HepG2 (cell line): ENCODE measurements around the gene LRGUK. TPM values are rescaled to one million over a fixed set of nuclear protein-coding genes. Genes with fewer than 3 reads are reported as not detected.

Experiments
- ATAC-seq: fragments of 200-7000 bp; cut with Tn5 transposase; 3 replicates; pipeline ENCODE4 v1.9.1; 2020; ENCODE audit warnings: mild to moderate bottlenecking, moderate library complexity
- BruUV-seq: library from RNA; stranded (reverse); fragments of 400-500 nt; replicated peaks from 2 replicates; lab custom pipeline; 2021; lab: Mats Ljungman, UMichigan
- CTCF ChIA-PET: fragments of 300-600 bp; formaldehyde crosslinking; extraction: SDS; loops from one replicate; lab custom pipeline; 2021; ENCODE audit warnings: low total read pairs, inconsistent platforms, low intra/inter-chr PET ratio; lab: Yijun Ruan, JAX
- POLR2A ChIA-PET: fragments of 350-600 bp; sonication (Branson Sonifier 250); formaldehyde crosslinking; loops from one replicate; lab custom pipeline; 2020; ENCODE audit warnings: antibody characterized with exemption, inconsistent platforms; lab: Yijun Ruan, JAX
- DNase-seq: peaks from one replicate; pipeline ENCODE4 v3.0.0-alpha.2; 2015; ENCODE audit warnings: low spot score
- FAIRE-seq: peaks from 3 replicates; lab custom pipeline; 2011; peaks lifted over from hg19 to GRCh38; lab: Jason Lieb, UNC
- H2AFZ ChIP-seq: one replicate; pipeline ENCODE4 v1.6.1; 2011; ENCODE audit warnings: low read length, inconsistent platforms
- H3K27ac ChIP-seq: fragments of 300-600 bp; 3 replicates; pipeline ENCODE4 v1.8.0; 2011; ENCODE audit warnings: mixed run types, mild to moderate bottlenecking, mixed read lengths, low read length, inconsistent platforms; ENCODE audit not compliant: insufficient read depth; ENCODE audit errors: extremely low read length
- H3K27me3 ChIP-seq, 2 experiments: fragments of 200-600 bp in 1 of 2; 2 replicates in 1 of 2; 3 replicates in 1 of 2; pipeline versions ENCODE4 v1.6.0 to v1.8.0; 2011; ENCODE audit warnings: low read length in 2 of 2, mild to moderate bottlenecking in 2 of 2, moderate library complexity in 2 of 2, inconsistent platforms in 1 of 2; ENCODE audit not compliant: insufficient read depth in 2 of 2, control insufficient read depth in 1 of 2
- H3K36me3 ChIP-seq, 2 experiments: fragments of 200-600 bp in 1 of 2; replicated peaks in 1 of 2; 2 replicates in 1 of 2; 3 replicates in 1 of 2; pipeline versions ENCODE4 v1.5.1 to v1.8.0; 2011; ENCODE audit warnings: low read length in 2 of 2, inconsistent platforms in 1 of 2; ENCODE audit not compliant: insufficient read depth in 2 of 2, control insufficient read depth in 1 of 2
- H3K4me1 ChIP-seq: 2 replicates; pipeline ENCODE4 v1.5.1; 2012; ENCODE audit warnings: low read length, inconsistent platforms; ENCODE audit not compliant: insufficient read depth
- H3K4me2 ChIP-seq: 2 replicates; pipeline ENCODE4 v1.6.0; 2011; ENCODE audit warnings: low read depth, low read length, inconsistent platforms
- H3K4me3 ChIP-seq, 3 experiments: fragments of 200-600 bp in 1 of 3; sonication (generic), shearing (Covaris generic) in 1 of 3; replicated peaks in 1 of 3; 2 replicates each; pipeline ENCODE4 v1.5.1; 2011 to 2016; ENCODE audit warnings: low read length in 3 of 3, inconsistent platforms in 2 of 3, low read depth in 2 of 3, mild to moderate bottlenecking in 2 of 3, control low read depth in 1 of 3, mixed read lengths in 1 of 3; ENCODE audit not compliant: insufficient read depth in 1 of 3
- H3K79me2 ChIP-seq: one replicate; pipeline ENCODE4 v1.6.1; 2011; ENCODE audit warnings: low read length, inconsistent platforms; ENCODE audit not compliant: insufficient read depth
- H3K9ac ChIP-seq: 2 replicates; pipeline ENCODE4 v1.6.0; 2011; ENCODE audit warnings: mild to moderate bottlenecking, low read depth, low read length, inconsistent platforms; ENCODE audit not compliant: insufficient read depth
- H3K9me3 ChIP-seq: 2 replicates; pipeline ENCODE4 v1.5.1; 2012; ENCODE audit warnings: mild to moderate bottlenecking, low read length
- H4K20me1 ChIP-seq: 2 replicates; pipeline ENCODE4 v1.6.0; 2011; ENCODE audit warnings: inconsistent platforms, mild to moderate bottlenecking, low read length, moderate library complexity; ENCODE audit not compliant: insufficient read depth
- FOXA3 ChIP-seq: IDR thresholded peaks from 2 replicates; pipeline ENCODE4 v1.6.1; 2016; ENCODE audit warnings: missing genetic modification reagents, missing compliant biosample characterization
- FOXK1 ChIP-seq: sonication (generic); formaldehyde crosslinking; IDR thresholded peaks from 2 replicates; pipeline ENCODE4 v1.4.0; 2020; ENCODE audit warnings: low read depth, missing genetic modification reagents, borderline replicate concordance
- FOXO1 ChIP-seq: sonication (generic); formaldehyde crosslinking; IDR thresholded peaks from 2 replicates; pipeline ENCODE4 v1.4.0; 2020; ENCODE audit warnings: missing genetic modification reagents
- HIC2 ChIP-seq: sonication (generic); formaldehyde crosslinking; IDR thresholded peaks from 2 replicates; pipeline ENCODE4 v1.9.0; 2022; ENCODE audit warnings: low read depth, missing genetic modification reagents
- KLF13 ChIP-seq: sonication (generic); formaldehyde crosslinking; IDR thresholded peaks from 2 replicates; pipeline ENCODE4 v1.4.0; 2020; ENCODE audit warnings: mild to moderate bottlenecking, missing genetic modification reagents
- LBX2 ChIP-seq: sonication (generic); formaldehyde crosslinking; IDR thresholded peaks from 2 replicates; pipeline ENCODE4 v1.5.0; 2020; ENCODE audit warnings: missing genetic modification reagents, mild to moderate bottlenecking, borderline replicate concordance
- TEAD3 ChIP-seq: optimal IDR thresholded peaks from 2 replicates; pipeline ENCODE3; 2016; ENCODE audit warnings: borderline replicate concordance
- TFAP4 ChIP-seq: sonication (generic); IDR thresholded peaks from 2 replicates; pipeline ENCODE4 v1.6.1; 2016; ENCODE audit warnings: low read depth, borderline replicate concordance
- ZNF329 ChIP-seq: sonication (generic); formaldehyde crosslinking; IDR thresholded peaks from 2 replicates; pipeline ENCODE4 v1.9.0; 2021; ENCODE audit warnings: low read depth, mild to moderate bottlenecking, missing genetic modification reagents
- ZNF510 ChIP-seq: sonication (generic); formaldehyde crosslinking; IDR thresholded peaks from 2 replicates; pipeline ENCODE4 v1.4.0; 2020; ENCODE audit warnings: low read depth, mild to moderate bottlenecking, missing genetic modification reagents
- WGBS: methylation state at CpG from one replicate; pipeline ENCODE4 v1.1.6; 2017; ENCODE audit warnings: low lambda C conversion rate; 5-methylcytosine and 5-hydroxymethylcytosine counted together
- in situ Hi-C: cut with HindIII; loops from 2 replicates; pipeline ENCODE4 v1.10.0; 2017; ENCODE audit warnings: low pct_unique_long_range_greater_than_20kb; ENCODE audit not compliant: extremely low pct_ligation_motif_present
- intact Hi-C: fragments of 100-400 bp; cut with micrococcal nuclease; formaldehyde crosslinking; loops from one replicate; pipeline ENCODE4 v1.10.0; 2022; ENCODE audit not compliant: unreplicated experiment
- polyA plus RNA-seq, 8 experiments: library from polyadenylated mRNA; depleted of rRNA in 3 of 8; stranded (reverse) in 7 of 8; unstranded in 1 of 8; fragments of >200 nt; fragmentation: Illumina TruSeq in 4 of 8; extraction: Trizol in 4 of 8; gene quantifications; 2 replicates each; pipeline versions ENCODE4 v1.2.1 to v1.2.3, GENCODE V29; 2011 to 2016; ENCODE audit warnings: low read depth in 4 of 8, missing spikeins in 1 of 8, mixed read lengths in 1 of 8; ENCODE audit not compliant: insufficient read depth in 1 of 8
- total RNA-seq, 5 experiments: library from RNA; depleted of rRNA; stranded (reverse); fragments of >200 nt; fragmentation: Illumina TruSeq; extraction: Trizol; gene quantifications; 2 replicates each; pipeline ENCODE4 v1.2.3, GENCODE V29; 2016; ENCODE audit warnings: low read depth in 1 of 5
- TF ChIP-seq, protein P1 (sequence below): sonication (generic); formaldehyde crosslinking; IDR thresholded peaks from 2 replicates; pipeline ENCODE4 v1.5.0; 2020; ENCODE audit warnings: missing genetic modification reagents

The LRGUK gene
- total and polyA plus RNA-seq, 2 of the 13 experiments (the other 11 are each of a cell fraction or from before 2014, with no cell fraction given), result 0.18 to 0.20 TPM

DNA sequence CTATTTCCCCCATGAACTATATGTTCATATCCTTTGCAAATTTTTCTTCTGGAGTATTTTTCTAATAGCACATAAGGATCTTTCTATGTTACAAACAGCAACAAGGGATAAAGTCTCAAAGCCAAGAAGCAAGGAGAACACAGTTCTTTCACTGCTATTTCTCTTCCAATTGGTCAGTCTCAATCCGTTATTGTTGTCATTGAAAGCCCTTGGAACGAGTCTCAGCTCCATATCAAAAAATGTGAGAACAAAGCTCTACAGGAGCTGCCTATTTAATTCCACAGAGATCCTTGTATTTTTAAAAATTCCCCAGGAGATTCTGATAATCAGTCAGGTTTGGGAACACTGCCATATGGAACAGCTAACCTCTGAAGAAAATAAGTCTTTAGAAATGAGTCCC is 173.8 kb downstream of the LRGUK start:
- ATAC-seq (no peak), DNase-seq (no peak), FAIRE-seq (no peak)
- H2AFZ ChIP-seq, result no peak overlapping the region
- intact Hi-C loops, result no loop called here
- no peak overlapping the region for H3K27ac ChIP-seq
- no peaks in the 10 kb centered on the region for H3K27me3 ChIP-seq
- peaks cover 7 to 51% of the 10 kb centered on the region in 2 experiments for H3K36me3 ChIP-seq
- H3K4me3 ChIP-seq, result no peak overlapping the region
- H3K4me1 ChIP-seq, result no peaks in the 10 kb centered on the region
- TF ChIP-seq KLF13 (CRISPR knock-in tag) (no peak), FOXK1 (CRISPR knock-in tag) (no peak), ZNF510 (CRISPR knock-in tag) (no peak), TEAD3 (CRISPR knock-in tag) (no peak), HIC2 (CRISPR knock-in tag) (no peak), LBX2 (no peak), ZNF329 (CRISPR knock-in tag) (no peak), FOXA3 (no peak), FOXO1 (no peak), TFAP4 (no peak)
- TF ChIP-seq, protein P1, sequence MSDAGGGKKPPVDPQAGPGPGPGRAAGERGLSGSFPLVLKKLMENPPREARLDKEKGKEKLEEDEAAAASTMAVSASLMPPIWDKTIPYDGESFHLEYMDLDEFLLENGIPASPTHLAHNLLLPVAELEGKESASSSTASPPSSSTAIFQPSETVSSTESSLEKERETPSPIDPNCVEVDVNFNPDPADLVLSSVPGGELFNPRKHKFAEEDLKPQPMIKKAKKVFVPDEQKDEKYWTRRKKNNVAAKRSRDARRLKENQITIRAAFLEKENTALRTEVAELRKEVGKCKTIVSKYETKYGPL (CRISPR knock-in tag), result no peak
- no peak overlapping the region for H3K4me2 ChIP-seq
- ChIA-PET POLR2A (no interaction called here), CTCF (no interaction called here)
- no peak overlapping the region for H3K9ac ChIP-seq
- no peaks in the 10 kb centered on the region for H4K20me1 ChIP-seq
- WGBS, result 88% methylated on average over 2 of the region's 2 CpGs
- BruUV-seq, result no TSS peak
- no peaks in the 10 kb centered on the region for H3K79me2 ChIP-seq
- in situ Hi-C loops, result no loop called here
- H3K9me3 ChIP-seq, result no peaks in the 10 kb centered on the region
